GM12873 (cell line): ENCODE results near the gene CHURC1.

Experiments used
- TF ChIP-seq, protein P1 (sequence below): IDR thresholded peaks from 2 replicates; pipeline ENCODE4 v1.5.1; 2012; ENCODE audit warnings: low read depth, mild to moderate bottlenecking, moderate library complexity, low read length, control low read depth; ENCODE audit not compliant: insufficient read depth; ENCODE audit errors: missing control alignments

CHURC1 gene

GRCh38 chr14:64920465-64920864 is 6.2 kb downstream of the CHURC1 start:
- TF ChIP-seq, protein P1, sequence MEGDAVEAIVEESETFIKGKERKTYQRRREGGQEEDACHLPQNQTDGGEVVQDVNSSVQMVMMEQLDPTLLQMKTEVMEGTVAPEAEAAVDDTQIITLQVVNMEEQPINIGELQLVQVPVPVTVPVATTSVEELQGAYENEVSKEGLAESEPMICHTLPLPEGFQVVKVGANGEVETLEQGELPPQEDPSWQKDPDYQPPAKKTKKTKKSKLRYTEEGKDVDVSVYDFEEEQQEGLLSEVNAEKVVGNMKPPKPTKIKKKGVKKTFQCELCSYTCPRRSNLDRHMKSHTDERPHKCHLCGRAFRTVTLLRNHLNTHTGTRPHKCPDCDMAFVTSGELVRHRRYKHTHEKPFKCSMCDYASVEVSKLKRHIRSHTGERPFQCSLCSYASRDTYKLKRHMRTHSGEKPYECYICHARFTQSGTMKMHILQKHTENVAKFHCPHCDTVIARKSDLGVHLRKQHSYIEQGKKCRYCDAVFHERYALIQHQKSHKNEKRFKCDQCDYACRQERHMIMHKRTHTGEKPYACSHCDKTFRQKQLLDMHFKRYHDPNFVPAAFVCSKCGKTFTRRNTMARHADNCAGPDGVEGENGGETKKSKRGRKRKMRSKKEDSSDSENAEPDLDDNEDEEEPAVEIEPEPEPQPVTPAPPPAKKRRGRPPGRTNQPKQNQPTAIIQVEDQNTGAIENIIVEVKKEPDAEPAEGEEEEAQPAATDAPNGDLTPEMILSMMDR: no peak

GRCh38 chr14:64923015-64923414 is 8.8 kb downstream of the CHURC1 start:
- TF ChIP-seq, protein P1: no peak

DNA sequence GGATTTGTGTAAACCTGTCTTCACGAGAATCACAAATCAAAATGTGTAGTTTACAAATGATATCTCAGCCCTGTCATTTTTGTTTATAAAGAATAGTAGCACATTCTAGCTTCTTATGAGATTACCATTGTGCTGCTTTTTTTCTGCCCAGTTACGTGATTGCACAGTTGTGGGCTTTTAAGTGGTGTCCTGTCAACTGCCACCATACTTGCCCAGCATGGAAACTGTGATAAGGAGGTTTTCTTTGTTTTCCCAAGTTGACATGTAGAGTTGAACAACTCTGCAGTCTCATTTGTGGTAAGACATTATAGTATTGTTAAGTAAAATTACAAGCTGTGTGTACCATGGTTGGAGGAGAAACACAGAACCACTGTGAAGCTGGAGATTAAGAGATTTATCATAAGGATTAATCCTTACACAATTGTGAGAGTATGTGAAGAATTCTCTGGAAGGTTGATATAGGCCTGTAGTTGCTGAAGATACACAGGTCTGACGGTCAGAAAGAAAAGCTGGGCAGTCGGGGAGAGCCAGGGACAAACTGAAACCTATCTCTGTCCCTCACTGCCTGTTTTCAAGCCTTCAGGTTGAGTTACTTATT is 12.2 kb downstream of the CHURC1 start:
- TF ChIP-seq, protein P1: no peak

- TF ChIP-seq, protein P1: no peak
Measured at GRCh38 chr14:64927031-64927430, 12.8 kb downstream of the CHURC1 start.

GRCh38 chr14:64928239-64929013 is 14.2 kb downstream of the CHURC1 start:
- TF ChIP-seq, protein P1: no peak

- TF ChIP-seq, protein P1: no peak
Measured at GRCh38 chr14:64929014-64929359, 14.7 kb downstream of the CHURC1 start.

DNA sequence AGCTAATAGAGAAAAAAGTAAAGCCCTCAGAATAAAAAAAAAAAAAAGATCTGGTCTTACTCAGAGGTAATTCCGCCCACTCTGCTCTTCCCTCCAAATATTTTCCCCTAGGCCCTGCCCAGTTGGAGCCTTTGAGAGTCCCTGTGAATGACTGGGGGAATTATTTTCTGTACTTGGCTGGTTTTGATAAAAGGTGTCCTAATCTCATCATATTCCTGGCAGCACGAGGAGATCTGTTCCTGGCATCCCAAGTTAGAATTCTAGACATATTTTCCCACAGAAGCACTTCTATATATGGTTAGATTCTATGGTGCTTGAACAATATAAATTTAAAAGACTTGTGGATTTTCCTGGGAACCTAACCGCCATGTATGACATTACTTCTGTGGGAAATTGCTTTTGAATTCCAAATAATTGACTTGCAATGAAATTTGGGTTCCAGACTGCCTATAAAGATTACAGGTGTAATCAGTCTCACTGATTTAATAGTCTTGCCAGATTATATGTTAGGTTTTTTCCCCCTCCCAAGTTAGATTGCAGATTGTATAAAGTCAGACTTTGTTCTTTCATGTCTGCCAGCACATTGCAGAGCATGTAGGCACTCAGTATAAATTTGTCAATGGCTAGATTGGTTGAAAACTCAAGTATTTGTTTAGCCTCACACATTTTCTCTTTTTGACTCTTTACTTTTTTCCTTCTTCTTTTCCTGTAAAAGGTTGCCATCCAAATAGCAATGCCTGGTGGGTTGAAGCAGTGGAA is 16.0 kb downstream of the CHURC1 start:
- TF ChIP-seq, protein P1: no peak
